K562 (cell line): ENCODE measurements around the gene FUT6. TPM values are rescaled to one million over a fixed set of nuclear protein-coding genes. Genes with fewer than 3 reads are reported as not detected.

Experiments used
- DMBX1 ChIP-seq: fragments of 250-450 bp; sonication (Bioruptor Pico); IDR thresholded peaks from 2 replicates; pipeline ENCODE4 v1.8.0; 2022; ENCODE audit warnings: inconsistent platforms, mild to moderate bottlenecking, moderate library complexity, borderline replicate concordance
- DNMT1 ChIP-seq: fragments of 450-650 bp; IDR thresholded peaks from 2 replicates; pipeline ENCODE4 v1.6.1; 2016; ENCODE audit warnings: antibody characterized with exemption, mild to moderate bottlenecking
- E2F3 ChIP-seq: fragments of 250-450 bp; sonication (Bioruptor Pico); IDR thresholded peaks from 2 replicates; pipeline ENCODE4 v1.4.0; 2020; ENCODE audit warnings: mild to moderate bottlenecking
- HMG20A ChIP-seq: fragments of 450-650 bp; formaldehyde crosslinking; conservative IDR thresholded peaks from 2 replicates; pipeline ENCODE4 v1.4.0; 2020; ENCODE audit warnings: mild to moderate bottlenecking, mixed read lengths
- MAZ ChIP-seq, 2 experiments: fragments of 450-650 bp in 1 of 2; sonication (generic) in 1 of 2; formaldehyde crosslinking; IDR thresholded peaks in 1 of 2; conservative IDR thresholded peaks in 1 of 2; 2 replicates each; pipeline versions ENCODE4 v1.4.0 to v1.5.0; 2020; ENCODE audit warnings: mild to moderate bottlenecking in 1 of 2, missing genetic modification reagents in 1 of 2
- POLR2G ChIP-seq: fragments of 200-400 bp; formaldehyde crosslinking; IDR thresholded peaks from 2 replicates; pipeline ENCODE4 v1.6.1; 2017; ENCODE audit warnings: low read depth, mild to moderate bottlenecking, antibody characterized with exemption, low read length, moderate library complexity
- RBM25 ChIP-seq: fragments of 200-400 bp; formaldehyde crosslinking; IDR thresholded peaks from 2 replicates; pipeline ENCODE4 v1.6.1; 2018; ENCODE audit warnings: low read length, low read depth, moderate library complexity; ENCODE audit not compliant: severe bottlenecking
- SMARCC2 ChIP-seq: fragments of 450-650 bp; IDR thresholded peaks from 2 replicates; pipeline ENCODE4 v1.6.1; 2017; ENCODE audit warnings: antibody characterized with exemption, moderate library complexity, mild to moderate bottlenecking, low read depth
- ZNF197 ChIP-seq: fragments of 200-800 bp; sonication (Bioruptor generic); IDR thresholded peaks from 2 replicates; pipeline ENCODE4 v1.6.1; 2016; ENCODE audit warnings: low read depth, missing genetic modification characterization, missing compliant biosample characterization
- ZNF311 ChIP-seq: fragments of 250-450 bp; sonication (Bioruptor Pico); IDR thresholded peaks from 2 replicates; pipeline ENCODE4 v1.4.0; 2020; ENCODE audit warnings: mild to moderate bottlenecking, moderate library complexity
- polyA plus RNA-seq, 8 experiments: library from polyadenylated mRNA; depleted of rRNA in 4 of 8; stranded (reverse) in 5 of 8; unstranded in 3 of 8; fragments of >200 nt; fragmentation: Nextera tagmentation in 2 of 8; fragmentation: Illumina TruSeq in 1 of 8; extraction: Ambion mirVana in 2 of 8; extraction: Trizol in 1 of 8; gene quantifications; 2 replicates each; pipeline versions ENCODE4 v1.2.1 to v1.2.3, GENCODE V29; 2011 to 2014; ENCODE audit warnings: inconsistent platforms in 1 of 8, missing spikeins in 1 of 8
- total RNA-seq, 7 experiments: library from RNA; depleted of rRNA in 6 of 7; stranded (reverse); fragments of >200 nt in 6 of 7; fragmentation: Illumina TruSeq in 2 of 7; extraction: Trizol in 2 of 7; gene quantifications; 2 replicates each; pipeline versions ENCODE4 v1.2.1 to v1.2.3, GENCODE V29; 2011 to 2021; ENCODE audit warnings: low replicate concordance in 1 of 7
- TF ChIP-seq, protein P1 (sequence below): sonication (generic); formaldehyde crosslinking; IDR thresholded peaks from 2 replicates; pipeline ENCODE4 v1.8.0; 2022; ENCODE audit warnings: missing genetic modification reagents, mild to moderate bottlenecking, borderline replicate concordance
- TF ChIP-seq, protein P2 (sequence below): fragments of 250-450 bp; sonication (Bioruptor Pico); IDR thresholded peaks from 2 replicates; pipeline ENCODE4 v1.9.0; 2021; ENCODE audit warnings: mild to moderate bottlenecking, inconsistent platforms
- TF ChIP-seq, protein P3 (sequence below), 2 experiments: fragments of 450-650 bp; formaldehyde crosslinking in 1 of 2; IDR thresholded peaks; 2 replicates each; pipeline versions ENCODE4 v1.4.0 to v1.6.1; 2014 to 2020; ENCODE audit warnings: mild to moderate bottlenecking in 2 of 2, borderline replicate concordance in 1 of 2, low read depth in 1 of 2

The FUT6 gene
- total and polyA plus RNA-seq, 9 of the 15 experiments (the other 6 are each of a cell fraction or from before 2014, with no cell fraction given), result 0.04 TPM; not detected in 8

DNA sequence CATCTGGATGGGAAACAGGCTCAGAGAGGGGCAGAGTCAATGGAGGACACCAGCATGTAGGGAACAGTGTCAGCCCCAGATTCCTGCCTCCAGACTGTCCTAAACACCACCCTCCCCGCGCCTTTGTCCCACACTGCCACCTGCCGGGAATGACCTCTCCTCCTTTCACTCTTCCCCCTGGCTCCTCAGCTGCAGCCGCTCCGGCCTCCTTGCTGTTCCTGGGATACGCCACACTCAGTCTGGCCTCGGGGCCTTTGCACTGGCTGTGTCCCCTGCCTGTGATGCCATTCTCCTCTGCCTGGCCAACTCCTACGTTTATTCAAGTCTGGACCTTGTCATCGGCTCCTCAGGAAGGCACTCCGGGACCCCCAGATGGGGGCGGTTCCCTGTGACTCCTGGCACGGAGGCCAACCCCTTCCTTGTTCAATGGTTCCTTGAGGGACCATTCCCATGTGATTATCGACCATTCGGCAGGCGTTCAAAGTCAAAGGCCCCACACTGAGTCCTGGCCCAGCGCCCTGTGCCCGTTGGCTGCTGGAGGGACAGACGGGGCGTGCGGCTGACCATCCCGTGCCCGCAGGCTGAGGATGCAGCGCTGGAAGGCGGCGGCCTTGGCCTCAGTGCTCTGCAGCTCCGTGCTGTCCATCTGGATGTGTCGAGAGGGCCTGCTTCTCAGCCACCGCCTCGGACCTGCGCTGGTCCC lies 15.8 kb downstream of the FUT6 start (continued):
- TF ChIP-seq, protein P1, sequence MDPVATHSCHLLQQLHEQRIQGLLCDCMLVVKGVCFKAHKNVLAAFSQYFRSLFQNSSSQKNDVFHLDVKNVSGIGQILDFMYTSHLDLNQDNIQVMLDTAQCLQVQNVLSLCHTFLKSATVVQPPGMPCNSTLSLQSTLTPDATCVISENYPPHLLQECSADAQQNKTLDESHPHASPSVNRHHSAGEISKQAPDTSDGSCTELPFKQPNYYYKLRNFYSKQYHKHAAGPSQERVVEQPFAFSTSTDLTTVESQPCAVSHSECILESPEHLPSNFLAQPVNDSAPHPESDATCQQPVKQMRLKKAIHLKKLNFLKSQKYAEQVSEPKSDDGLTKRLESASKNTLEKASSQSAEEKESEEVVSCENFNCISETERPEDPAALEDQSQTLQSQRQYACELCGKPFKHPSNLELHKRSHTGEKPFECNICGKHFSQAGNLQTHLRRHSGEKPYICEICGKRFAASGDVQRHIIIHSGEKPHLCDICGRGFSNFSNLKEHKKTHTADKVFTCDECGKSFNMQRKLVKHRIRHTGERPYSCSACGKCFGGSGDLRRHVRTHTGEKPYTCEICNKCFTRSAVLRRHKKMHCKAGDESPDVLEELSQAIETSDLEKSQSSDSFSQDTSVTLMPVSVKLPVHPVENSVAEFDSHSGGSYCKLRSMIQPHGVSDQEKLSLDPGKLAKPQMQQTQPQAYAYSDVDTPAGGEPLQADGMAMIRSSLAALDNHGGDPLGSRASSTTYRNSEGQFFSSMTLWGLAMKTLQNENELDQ (CRISPR knock-in tag), result no peak
- TF ChIP-seq POLR2G, result 0 out of 2 replicates have a peak, but pooled peaks have one; percentile 11
- TF ChIP-seq MAZ (CRISPR knock-in tag; conservative IDR thresholded peaks at IDR 0.05 in 1 of 2, IDR thresholded peaks at IDR 0.05 in 1 of 2), result peak; percentile 21 to 82; a peak in 2 of 4 replicates
- TF ChIP-seq RBM25, result peak; percentile 23
- no peak for TF ChIP-seq ZNF197
- no peak for TF ChIP-seq DMBX1
- no peak for TF ChIP-seq E2F3
- TF ChIP-seq, protein P2, sequence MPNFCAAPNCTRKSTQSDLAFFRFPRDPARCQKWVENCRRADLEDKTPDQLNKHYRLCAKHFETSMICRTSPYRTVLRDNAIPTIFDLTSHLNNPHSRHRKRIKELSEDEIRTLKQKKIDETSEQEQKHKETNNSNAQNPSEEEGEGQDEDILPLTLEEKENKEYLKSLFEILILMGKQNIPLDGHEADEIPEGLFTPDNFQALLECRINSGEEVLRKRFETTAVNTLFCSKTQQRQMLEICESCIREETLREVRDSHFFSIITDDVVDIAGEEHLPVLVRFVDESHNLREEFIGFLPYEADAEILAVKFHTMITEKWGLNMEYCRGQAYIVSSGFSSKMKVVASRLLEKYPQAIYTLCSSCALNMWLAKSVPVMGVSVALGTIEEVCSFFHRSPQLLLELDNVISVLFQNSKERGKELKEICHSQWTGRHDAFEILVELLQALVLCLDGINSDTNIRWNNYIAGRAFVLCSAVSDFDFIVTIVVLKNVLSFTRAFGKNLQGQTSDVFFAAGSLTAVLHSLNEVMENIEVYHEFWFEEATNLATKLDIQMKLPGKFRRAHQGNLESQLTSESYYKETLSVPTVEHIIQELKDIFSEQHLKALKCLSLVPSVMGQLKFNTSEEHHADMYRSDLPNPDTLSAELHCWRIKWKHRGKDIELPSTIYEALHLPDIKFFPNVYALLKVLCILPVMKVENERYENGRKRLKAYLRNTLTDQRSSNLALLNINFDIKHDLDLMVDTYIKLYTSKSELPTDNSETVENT (CRISPR knock-in tag), result no peak
- no peak for TF ChIP-seq HMG20A (CRISPR knock-in tag)
- no peak for TF ChIP-seq DNMT1
- no peak for TF ChIP-seq ZNF311 (CRISPR knock-in tag)
- TF ChIP-seq, protein P3, sequence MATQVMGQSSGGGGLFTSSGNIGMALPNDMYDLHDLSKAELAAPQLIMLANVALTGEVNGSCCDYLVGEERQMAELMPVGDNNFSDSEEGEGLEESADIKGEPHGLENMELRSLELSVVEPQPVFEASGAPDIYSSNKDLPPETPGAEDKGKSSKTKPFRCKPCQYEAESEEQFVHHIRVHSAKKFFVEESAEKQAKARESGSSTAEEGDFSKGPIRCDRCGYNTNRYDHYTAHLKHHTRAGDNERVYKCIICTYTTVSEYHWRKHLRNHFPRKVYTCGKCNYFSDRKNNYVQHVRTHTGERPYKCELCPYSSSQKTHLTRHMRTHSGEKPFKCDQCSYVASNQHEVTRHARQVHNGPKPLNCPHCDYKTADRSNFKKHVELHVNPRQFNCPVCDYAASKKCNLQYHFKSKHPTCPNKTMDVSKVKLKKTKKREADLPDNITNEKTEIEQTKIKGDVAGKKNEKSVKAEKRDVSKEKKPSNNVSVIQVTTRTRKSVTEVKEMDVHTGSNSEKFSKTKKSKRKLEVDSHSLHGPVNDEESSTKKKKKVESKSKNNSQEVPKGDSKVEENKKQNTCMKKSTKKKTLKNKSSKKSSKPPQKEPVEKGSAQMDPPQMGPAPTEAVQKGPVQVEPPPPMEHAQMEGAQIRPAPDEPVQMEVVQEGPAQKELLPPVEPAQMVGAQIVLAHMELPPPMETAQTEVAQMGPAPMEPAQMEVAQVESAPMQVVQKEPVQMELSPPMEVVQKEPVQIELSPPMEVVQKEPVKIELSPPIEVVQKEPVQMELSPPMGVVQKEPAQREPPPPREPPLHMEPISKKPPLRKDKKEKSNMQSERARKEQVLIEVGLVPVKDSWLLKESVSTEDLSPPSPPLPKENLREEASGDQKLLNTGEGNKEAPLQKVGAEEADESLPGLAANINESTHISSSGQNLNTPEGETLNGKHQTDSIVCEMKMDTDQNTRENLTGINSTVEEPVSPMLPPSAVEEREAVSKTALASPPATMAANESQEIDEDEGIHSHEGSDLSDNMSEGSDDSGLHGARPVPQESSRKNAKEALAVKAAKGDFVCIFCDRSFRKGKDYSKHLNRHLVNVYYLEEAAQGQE (IDR thresholded peaks at IDR 0.05; ENCODE audit: borderline replicate concordance), result peak; percentile 60; the same call in 1 of the 2 replicates
- TF ChIP-seq, protein P3 (CRISPR knock-in tag; IDR thresholded peaks at IDR 0.05; ENCODE audit: low read depth), result no peak
- TF ChIP-seq SMARCC2, result peak; percentile 50; the same call in 1 of the 2 replicates
